GM12865 (cell line): ENCODE results near the gene DMWD.

Experiments used
- DNase-seq: peaks from one replicate; pipeline ENCODE4 v3.0.0; 2010; ENCODE audit warnings: low read depth
- H3K4me3 ChIP-seq: 2 replicates; pipeline ENCODE4 v1.5.1; 2011; ENCODE audit warnings: mild to moderate bottlenecking, low read depth, low read length, control low read depth
- CTCF ChIP-seq: IDR thresholded peaks from 2 replicates; pipeline ENCODE4 v1.5.1; 2011; ENCODE audit warnings: low read length, control low read depth, low read depth, inconsistent platforms; ENCODE audit not compliant: insufficient read depth; ENCODE audit errors: missing control alignments

The DMWD gene

GRCh38 chr19:45767410-45767880 is 25.2 kb downstream of the DMWD start:
- H3K4me3 ChIP-seq: peak overlapping the region; percentile 63
- no peak for TF ChIP-seq CTCF
- no peak for DNase-seq

- no peak for TF ChIP-seq CTCF
- no peak for DNase-seq
- peak overlapping the region; percentile 63; the same call in 1 of the 2 replicates for H3K4me3 ChIP-seq
Measured at GRCh38 chr19:45766869-45767346, 25.7 kb downstream of the DMWD start.

- no peak overlapping the region for H3K4me3 ChIP-seq
- DNase-seq: no peak
Measured at GRCh38 chr19:45766296-45766868, 26.3 kb downstream of the DMWD start.

GRCh38 chr19:45765702-45766295 is 26.8 kb downstream of the DMWD start:
- DNase-seq: no peak
- TF ChIP-seq CTCF: no peak

More at GRCh38 chr19:45766296-45766868, 26.3 kb downstream of the DMWD start:
- no peak for TF ChIP-seq CTCF

GRCh38 chr19:45764945-45765701 is 27.5 kb downstream of the DMWD start:
- no peak for TF ChIP-seq CTCF
- H3K4me3 ChIP-seq: no peak overlapping the region
- no peak for DNase-seq

More at GRCh38 chr19:45765702-45766295, 26.8 kb downstream of the DMWD start:
- no peak overlapping the region for H3K4me3 ChIP-seq

- no peak for TF ChIP-seq CTCF
- DNase-seq: no peak
- no peak overlapping the region for H3K4me3 ChIP-seq
Measured at GRCh38 chr19:45764475-45764874, 28.2 kb downstream of the DMWD start.
